GM23338 (cell line): ENCODE results near the gene SURF1. TPM values are rescaled to one million over a fixed set of nuclear protein-coding genes. Genes with fewer than 3 reads are reported as not detected.

Experiments used
- ATAC-seq: fragments of 200-7000 bp; cut with Tn5 transposase; 3 replicates; pipeline ENCODE4 v1.9.1; 2020
- DNase-seq: peaks from one replicate; pipeline ENCODE4 v3.0.0-alpha.2; 2015; ENCODE audit warnings: low spot score
- H2AFZ ChIP-seq: fragments of 200-600 bp; sonication (generic); 2 replicates; pipeline ENCODE4 v1.8.0; 2016; ENCODE audit warnings: antibody characterized with exemption, mild to moderate bottlenecking, moderate library complexity
- H3F3A ChIP-seq: fragments of 200-600 bp; sonication (generic); replicated peaks from 2 replicates; pipeline ENCODE4 v1.8.0; 2017; ENCODE audit warnings: antibody characterized with exemption, mixed run types, low read depth
- H3K27ac ChIP-seq: fragments of 200-600 bp; sonication (generic); 2 replicates; pipeline ENCODE4 v1.6.1; 2016; ENCODE audit warnings: low read depth
- H3K27me3 ChIP-seq: fragments of 200-600 bp; sonication (generic); 2 replicates; pipeline ENCODE4 v1.8.0; 2016; ENCODE audit warnings: mild to moderate bottlenecking, mixed run types, moderate library complexity; ENCODE audit not compliant: insufficient read depth
- H3K36me3 ChIP-seq: fragments of 200-600 bp; sonication (generic); 2 replicates; pipeline ENCODE4 v1.8.0; 2016; ENCODE audit warnings: mild to moderate bottlenecking; ENCODE audit not compliant: insufficient read depth
- H3K4me1 ChIP-seq: fragments of 200-600 bp; sonication (generic); 2 replicates; pipeline ENCODE4 v1.8.0; 2016; ENCODE audit warnings: mild to moderate bottlenecking, moderate library complexity; ENCODE audit not compliant: insufficient read depth
- H3K4me2 ChIP-seq: fragments of 200-600 bp; sonication (generic); 2 replicates; pipeline ENCODE4 v1.7.1; 2017; ENCODE audit warnings: mixed run types
- H3K4me3 ChIP-seq: fragments of 200-600 bp; sonication (generic); 2 replicates; pipeline ENCODE4 v1.6.1; 2016; ENCODE audit warnings: mixed run types
- H3K79me2 ChIP-seq: fragments of 200-600 bp; sonication (generic); replicated peaks from 2 replicates; pipeline ENCODE4 v1.8.0; 2017; ENCODE audit warnings: mild to moderate bottlenecking; ENCODE audit not compliant: insufficient read depth
- H3K9me2 ChIP-seq: fragments of 200-600 bp; sonication (generic); 2 replicates; pipeline ENCODE4 v1.8.0; 2017; ENCODE audit not compliant: insufficient read depth
- H4K20me1 ChIP-seq: fragments of 200-600 bp; sonication (generic); replicated peaks from 2 replicates; pipeline ENCODE4 v1.8.0; 2017; ENCODE audit warnings: mild to moderate bottlenecking; ENCODE audit not compliant: insufficient read depth
- H3K27ac Mint-ChIP-seq: 2 replicates; pipeline ENCODE4 v1.8.0; 2020; ENCODE audit warnings: inconsistent platforms, mild to moderate bottlenecking, moderate library complexity, mixed read lengths
- H3K27me3 Mint-ChIP-seq: 3 replicates; pipeline ENCODE4 v1.8.0; 2022; ENCODE audit warnings: low read depth, mild to moderate bottlenecking, moderate library complexity, mixed read lengths, inconsistent platforms; ENCODE audit not compliant: insufficient read depth, poor library complexity
- H3K36me3 Mint-ChIP-seq: 3 replicates; pipeline ENCODE4 v1.8.0; 2021; ENCODE audit warnings: low read depth, mild to moderate bottlenecking, inconsistent platforms, moderate library complexity, mixed read lengths
- H3K4me1 Mint-ChIP-seq: 3 replicates; pipeline ENCODE4 v1.8.0; 2020; ENCODE audit warnings: mild to moderate bottlenecking, inconsistent platforms, mixed read lengths
- H3K4me3 Mint-ChIP-seq: 3 replicates; pipeline ENCODE4 v1.8.0; 2021; ENCODE audit warnings: moderate library complexity, mild to moderate bottlenecking, inconsistent platforms, mixed read lengths
- H3K9me3 Mint-ChIP-seq: 3 replicates; pipeline ENCODE4 v1.8.0; 2020; ENCODE audit warnings: moderate library complexity, mild to moderate bottlenecking, inconsistent platforms, mixed read lengths
- CREB1 ChIP-seq: fragments of 250-450 bp; sonication (Bioruptor Pico); IDR thresholded peaks from 2 replicates; pipeline ENCODE4 v1.5.0; 2020; ENCODE audit warnings: low read depth, mild to moderate bottlenecking, moderate library complexity
- CTCF ChIP-seq, 2 experiments: fragments of 200-600 bp in 1 of 2; sonication (generic) in 1 of 2; conservative IDR thresholded peaks; 2 replicates each; pipeline versions ENCODE4 v1.5.1 to v1.6.1; 2016 to 2017; ENCODE audit warnings: antibody characterized with exemption in 2 of 2, low read depth in 2 of 2, mild to moderate bottlenecking in 2 of 2, moderate library complexity in 1 of 2
- EZH2 ChIP-seq: fragments of 200-600 bp; sonication (generic); IDR thresholded peaks from one replicate; pipeline ENCODE4 v1.8.0; 2017; ENCODE audit warnings: antibody characterized with exemption, mild to moderate bottlenecking, low read depth; ENCODE audit not compliant: unreplicated experiment
- EZH2phosphoT487 ChIP-seq: fragments of 200-600 bp; sonication (generic); IDR thresholded peaks from one replicate; pipeline ENCODE4 v1.8.1; 2018; ENCODE audit warnings: antibody characterized with exemption; ENCODE audit not compliant: unreplicated experiment
- JUNB ChIP-seq: IDR thresholded peaks from one replicate; pipeline ENCODE4 v1.6.1; 2016; ENCODE audit warnings: antibody characterized with exemption; ENCODE audit not compliant: unreplicated experiment
- POLR2AphosphoS5 ChIP-seq: IDR thresholded peaks from 2 replicates; pipeline ENCODE4 v1.6.1; 2016; ENCODE audit warnings: antibody characterized with exemption, low read depth
- REST ChIP-seq: IDR thresholded peaks from one replicate; pipeline ENCODE4 v1.6.1; 2018; ENCODE audit warnings: antibody characterized with exemption; ENCODE audit not compliant: unreplicated experiment
- STAT1 ChIP-seq: IDR thresholded peaks from one replicate; pipeline ENCODE4 v1.6.1; 2016; ENCODE audit warnings: antibody characterized with exemption; ENCODE audit not compliant: unreplicated experiment
- ZNF331 ChIP-seq: fragments of 250-450 bp; sonication (Bioruptor Pico); IDR thresholded peaks from 2 replicates; pipeline ENCODE4 v1.5.0; 2020; ENCODE audit warnings: low read depth, mild to moderate bottlenecking, moderate library complexity
- polyA plus RNA-seq: library from polyadenylated mRNA; unstranded; fragments of >200 nt; fragmentation: Nextera tagmentation; extraction: Ambion mirVana; gene quantifications from 2 replicates; pipeline ENCODE4 v1.2.1, GENCODE V29; 2016
- total RNA-seq: library from RNA; depleted of rRNA; stranded (reverse); fragments of >200 nt; shearing (Covaris generic); gene quantifications from 2 replicates; pipeline ENCODE4 v1.2.3, GENCODE V29; 2014
- TF ChIP-seq, protein P1 (sequence below): IDR thresholded peaks from 2 replicates; pipeline ENCODE4 v1.6.1; 2016; ENCODE audit warnings: antibody characterized with exemption

Gene SURF1
- total and polyA plus RNA-seq, 2 experiments from 2014 or later, result 39.1 to 52.6 TPM

GRCh38 chr9:133385452-133385851, 29.2 kb upstream of the SURF1 start (continued):
- TF ChIP-seq REST, result no peak
- no peak for TF ChIP-seq EZH2
- no peak for TF ChIP-seq JUNB
- TF ChIP-seq, protein P1, sequence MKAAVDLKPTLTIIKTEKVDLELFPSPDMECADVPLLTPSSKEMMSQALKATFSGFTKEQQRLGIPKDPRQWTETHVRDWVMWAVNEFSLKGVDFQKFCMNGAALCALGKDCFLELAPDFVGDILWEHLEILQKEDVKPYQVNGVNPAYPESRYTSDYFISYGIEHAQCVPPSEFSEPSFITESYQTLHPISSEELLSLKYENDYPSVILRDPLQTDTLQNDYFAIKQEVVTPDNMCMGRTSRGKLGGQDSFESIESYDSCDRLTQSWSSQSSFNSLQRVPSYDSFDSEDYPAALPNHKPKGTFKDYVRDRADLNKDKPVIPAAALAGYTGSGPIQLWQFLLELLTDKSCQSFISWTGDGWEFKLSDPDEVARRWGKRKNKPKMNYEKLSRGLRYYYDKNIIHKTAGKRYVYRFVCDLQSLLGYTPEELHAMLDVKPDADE, result no peak
- no peak for TF ChIP-seq STAT1
- no peak for TF ChIP-seq CREB1 (CRISPR knock-in tag)
- no peak for TF ChIP-seq ZNF331 (CRISPR knock-in tag)
- TF ChIP-seq CTCF (conservative IDR thresholded peaks at IDR 0.05; ENCODE audit: low read depth in 2 of 2), result no peak
- no peak for TF ChIP-seq EZH2phosphoT487

DNA sequence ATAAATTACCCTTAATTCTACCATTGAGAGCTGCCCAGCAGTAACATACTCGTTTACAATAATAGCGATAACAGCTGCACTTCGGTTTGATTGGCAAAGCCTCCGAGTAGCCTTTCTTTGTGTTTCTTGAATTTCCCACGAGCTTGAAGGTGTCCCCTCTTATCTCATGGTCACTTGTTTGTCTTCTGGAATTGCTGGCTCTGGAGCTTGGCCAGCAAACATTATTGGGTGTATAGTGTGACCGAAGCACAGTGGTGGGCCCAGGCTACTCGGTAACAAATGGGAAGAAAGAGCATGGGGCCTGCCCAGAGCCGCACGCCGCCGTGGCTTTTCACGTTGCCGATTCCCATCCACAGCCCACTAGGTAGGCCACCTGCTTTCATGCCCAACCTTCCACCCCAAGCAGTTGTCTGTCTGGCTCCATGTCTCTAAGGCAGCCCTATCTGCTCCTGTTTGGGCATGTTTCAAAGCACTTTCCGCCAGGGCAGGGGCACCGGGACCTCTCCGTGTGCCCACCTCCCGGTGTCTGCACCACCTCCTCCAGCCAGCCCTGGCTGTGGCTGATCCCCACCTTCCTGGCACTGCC, 28.5 kb upstream of the SURF1 start:
- H3K27me3 ChIP-seq, result no peaks in the 10 kb centered on the region
- no peak overlapping the region for H3K4me3 ChIP-seq
- no peak overlapping the region for H3K4me2 ChIP-seq
- TF ChIP-seq CREB1 (CRISPR knock-in tag), result no peak
- TF ChIP-seq POLR2AphosphoS5, result no peak
- no peak for TF ChIP-seq EZH2phosphoT487
- TF ChIP-seq JUNB, result no peak
- TF ChIP-seq, protein P1, result no peak
- no peak for TF ChIP-seq CTCF (conservative IDR thresholded peaks at IDR 0.05; ENCODE audit: low read depth in 2 of 2)
- H3K27me3 Mint-ChIP-seq, result peaks cover 7% of the 10 kb centered on the region
- no peak for DNase-seq
- H3K9me3 Mint-ChIP-seq, result peaks cover 2% of the 10 kb centered on the region
- H3K79me2 ChIP-seq, result no peaks in the 10 kb centered on the region
- no peak overlapping the region for H3K27ac Mint-ChIP-seq
- no peak for ATAC-seq
- H4K20me1 ChIP-seq, result no peaks in the 10 kb centered on the region
- H3K9me2 ChIP-seq, result peaks cover 11% of the 10 kb centered on the region; the same call in 1 of the 2 replicates
- H3K36me3 Mint-ChIP-seq, result no peaks in the 10 kb centered on the region
- no peaks in the 10 kb centered on the region for H3K36me3 ChIP-seq
- no peaks in the 10 kb centered on the region for H3K4me1 Mint-ChIP-seq
- H3F3A ChIP-seq, result no peaks in the 10 kb centered on the region
- H3K4me1 ChIP-seq, result no peaks in the 10 kb centered on the region
- H2AFZ ChIP-seq, result no peak overlapping the region
- H3K4me3 Mint-ChIP-seq, result no peak overlapping the region
- no peak overlapping the region for H3K27ac ChIP-seq
